Mesenchymal stem cell (in vitro differentiated cells and primary cell): Measurements from ENCODE around the gene KNTC1.

Experiments
- DNase-seq: peaks from one replicate; pipeline ENCODE4 v3.0.0-alpha.2; 2013
- H2AFZ ChIP-seq: one replicate; pipeline ENCODE4 v1.6.1; 2013; ENCODE audit warnings: low read depth, mild to moderate bottlenecking, control low read depth, inconsistent platforms, low read length, moderate library complexity
- H2AK5ac ChIP-seq: 2 replicates; pipeline ENCODE4 v1.6.1; 2013; ENCODE audit warnings: low read length, moderate library complexity, mild to moderate bottlenecking, inconsistent platforms; ENCODE audit not compliant: severe bottlenecking
- H2BK120ac ChIP-seq: one replicate; pipeline ENCODE4 v1.6.1; 2013; ENCODE audit warnings: low read depth, mild to moderate bottlenecking, inconsistent platforms, low read length, moderate library complexity
- H2BK12ac ChIP-seq, 2 experiments: one replicate each; pipeline ENCODE4 v1.6.1; 2013; ENCODE audit warnings: inconsistent platforms in 2 of 2, low read length in 2 of 2, mild to moderate bottlenecking in 2 of 2, moderate library complexity in 2 of 2, control low read depth in 1 of 2
- H2BK15ac ChIP-seq: one replicate; pipeline ENCODE4 v1.6.1; 2013; ENCODE audit warnings: mild to moderate bottlenecking, low read depth, inconsistent platforms; ENCODE audit not compliant: poor library complexity, severe bottlenecking
- H2BK5ac ChIP-seq: 2 replicates; pipeline ENCODE4 v1.6.1; 2013; ENCODE audit warnings: low read depth, mild to moderate bottlenecking, low read length, control low read depth, inconsistent platforms; ENCODE audit not compliant: poor library complexity, severe bottlenecking
- H3K14ac ChIP-seq, 2 experiments: one replicate each; pipeline ENCODE4 v1.6.1; 2013; ENCODE audit warnings: inconsistent platforms in 2 of 2, low read length in 2 of 2, control low read depth in 1 of 2, mild to moderate bottlenecking in 1 of 2, moderate library complexity in 1 of 2
- H3K18ac ChIP-seq, 2 experiments: one replicate each; pipeline ENCODE4 v1.6.1; 2013; ENCODE audit warnings: inconsistent platforms in 2 of 2, low read length in 2 of 2, control low read depth in 1 of 2, low read depth in 1 of 2, mild to moderate bottlenecking in 1 of 2
- H3K23ac ChIP-seq, 2 experiments: one replicate each; pipeline ENCODE4 v1.6.1; 2013; ENCODE audit warnings: inconsistent platforms in 2 of 2, low read length in 2 of 2, mild to moderate bottlenecking in 2 of 2, moderate library complexity in 2 of 2, control low read depth in 1 of 2
- H3K27ac ChIP-seq: 2 replicates; pipeline ENCODE4 v1.5.1; 2013; ENCODE audit warnings: mild to moderate bottlenecking, moderate library complexity, low read length, control low read depth, inconsistent platforms; ENCODE audit not compliant: poor library complexity, severe bottlenecking
- H3K27me3 ChIP-seq, 2 experiments: 2 replicates each; pipeline versions ENCODE4 v1.6.1 to v1.7.0; 2013; ENCODE audit warnings: low read length in 2 of 2, mild to moderate bottlenecking in 2 of 2, moderate library complexity in 2 of 2, control low read depth in 1 of 2, inconsistent platforms in 1 of 2; ENCODE audit not compliant: control insufficient read depth in 1 of 2, insufficient read depth in 1 of 2
- H3K36me3 ChIP-seq, 2 experiments: 2 replicates each; pipeline versions ENCODE4 v1.6.1 to v1.7.0; 2013; ENCODE audit warnings: low read length in 2 of 2, control low read depth in 1 of 2, inconsistent platforms in 1 of 2, low read depth in 1 of 2, mild to moderate bottlenecking in 1 of 2; ENCODE audit not compliant: insufficient read depth in 2 of 2, control insufficient read depth in 1 of 2
- H3K4ac ChIP-seq, 2 experiments: one replicate each; pipeline ENCODE4 v1.6.1; 2013; ENCODE audit warnings: inconsistent platforms in 2 of 2, low read length in 2 of 2, mild to moderate bottlenecking in 2 of 2, moderate library complexity in 2 of 2, control low read depth in 1 of 2, low read depth in 1 of 2
- H3K4me1 ChIP-seq: 2 replicates; pipeline ENCODE4 v1.6.1; 2013; ENCODE audit warnings: low read depth, low read length, control low read depth; ENCODE audit not compliant: control insufficient read depth, insufficient read depth
- H3K4me2 ChIP-seq: 2 replicates; pipeline ENCODE4 v1.6.1; 2013; ENCODE audit warnings: low read length, mild to moderate bottlenecking, inconsistent platforms; ENCODE audit not compliant: poor library complexity, severe bottlenecking
- H3K4me3 ChIP-seq, 2 experiments: 2 replicates each; pipeline versions ENCODE4 v1.5.1 to v1.7.0; 2013; ENCODE audit warnings: low read length in 2 of 2, mild to moderate bottlenecking in 2 of 2, control low read depth in 1 of 2, low read depth in 1 of 2; ENCODE audit not compliant: insufficient read depth in 1 of 2
- H3K79me1 ChIP-seq: replicated peaks from 2 replicates; pipeline ENCODE4 v1.6.1; 2013; ENCODE audit warnings: mild to moderate bottlenecking, control low read depth, low read length, inconsistent platforms; ENCODE audit not compliant: poor library complexity, severe bottlenecking
- H3K9ac ChIP-seq: 2 replicates; pipeline ENCODE4 v1.7.0; 2013; ENCODE audit warnings: mild to moderate bottlenecking, low read length, moderate library complexity
- H3K9me3 ChIP-seq: 2 replicates; pipeline ENCODE4 v1.7.0; 2013; ENCODE audit warnings: mild to moderate bottlenecking, low read length; ENCODE audit not compliant: control insufficient read depth
- H4K8ac ChIP-seq: one replicate; pipeline ENCODE4 v1.6.1; 2013; ENCODE audit warnings: inconsistent platforms, mild to moderate bottlenecking, low read length, moderate library complexity
- H4K91ac ChIP-seq: one replicate; pipeline ENCODE4 v1.6.1; 2013; ENCODE audit warnings: mild to moderate bottlenecking, low read length, inconsistent platforms
- WGBS: methylation state at CpG from one replicate; pipeline ENCODE4 v1.1.7; 2013; ENCODE audit warnings: mixed read lengths; 5-methylcytosine and 5-hydroxymethylcytosine counted together

The KNTC1 gene

GRCh38 chr12:122520676-122521075 lies 6.4 kb upstream of the KNTC1 start:
- Histone ChIP-seq H2BK15ac (no peak overlapping the region), H3K14ac (no peak overlapping the region), H3K27ac (peak overlapping the region; percentile 17), H3K4me3 (no peak overlapping the region), H2AFZ (no peak overlapping the region), H3K27me3 (no peaks in the 10 kb centered on the region), H3K9me3 (no peaks in the 10 kb centered on the region), H2BK5ac (no peak overlapping the region), H3K36me3 (peaks cover 17 to 87% of the 10 kb centered on the region in 2 experiments), H3K18ac (no peak overlapping the region), H2BK12ac (no peak overlapping the region), H3K4me1 (peaks cover 6% of the 10 kb centered on the region), H3K23ac (no peak overlapping the region), H3K4ac (no peak overlapping the region), H3K9ac (no peak overlapping the region), H4K8ac (no peak overlapping the region), H2BK120ac (no peak overlapping the region), H3K79me1 (peaks cover 3% of the 10 kb centered on the region), H3K4me2 (no peak overlapping the region), H4K91ac (no peak overlapping the region), H2AK5ac (no peak overlapping the region)
- WGBS: 94% methylated on average over 4 of the region's 4 CpGs
- no peak for DNase-seq

DNA sequence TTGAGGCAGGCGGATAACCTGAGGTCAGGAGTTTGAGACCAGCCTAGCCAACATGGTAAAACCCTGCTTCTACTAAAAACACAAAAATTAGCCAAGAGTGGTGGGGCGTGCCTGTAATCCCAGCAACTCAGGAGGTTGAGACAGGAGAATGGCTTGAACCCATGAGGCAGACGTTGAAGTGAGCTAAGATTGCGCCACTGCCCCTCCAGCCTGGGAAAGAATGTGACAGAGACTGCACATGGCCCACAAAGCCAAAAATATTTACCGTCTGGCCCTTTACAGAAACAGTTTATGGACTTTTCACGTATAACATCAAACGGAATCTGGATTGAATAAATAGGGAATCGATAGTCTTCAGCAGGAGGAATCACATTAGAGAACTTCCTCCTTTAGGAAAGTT lies 3.8 kb upstream of the KNTC1 start:
- H2AK5ac ChIP-seq: no peak overlapping the region
- no peak overlapping the region for H2AFZ ChIP-seq
- peak overlapping the region in 1 of 2 experiments; percentile 95 for H3K4me3 ChIP-seq
- H3K79me1 ChIP-seq: peaks cover 5% of the 10 kb centered on the region
- no peaks in the 10 kb centered on the region for H3K27me3 ChIP-seq
- no peak overlapping the region for H3K23ac ChIP-seq
- no peak overlapping the region for H2BK12ac ChIP-seq
- H3K9me3 ChIP-seq: no peaks in the 10 kb centered on the region
- no peak overlapping the region for H4K8ac ChIP-seq
- peak overlapping the region; percentile 49 for H3K4me2 ChIP-seq
- no peak overlapping the region for H2BK120ac ChIP-seq
- DNase-seq: peak; percentile 80
- H2BK15ac ChIP-seq: no peak overlapping the region
- no peak overlapping the region for H3K4ac ChIP-seq
- peaks cover 7 to 61% of the 10 kb centered on the region in 2 experiments for H3K36me3 ChIP-seq
- no peak overlapping the region for H3K27ac ChIP-seq
- H2BK5ac ChIP-seq: no peak overlapping the region
- H3K18ac ChIP-seq: no peak overlapping the region
- H3K9ac ChIP-seq: peak overlapping the region; percentile 100
- H4K91ac ChIP-seq: no peak overlapping the region
- H3K4me1 ChIP-seq: peaks cover 6% of the 10 kb centered on the region
- no peak overlapping the region for H3K14ac ChIP-seq
- 62% methylated on average over 4 of the region's 8 CpGs for WGBS

GRCh38 chr12:122523846-122524718 lies 3.0 kb upstream of the KNTC1 start:
- Histone ChIP-seq H2BK12ac (no peak overlapping the region), H3K27ac (no peak overlapping the region), H3K18ac (no peak overlapping the region), H3K79me1 (peaks cover 4% of the 10 kb centered on the region), H3K23ac (no peak overlapping the region), H3K4me2 (peak overlapping the region; percentile 50), H4K8ac (no peak overlapping the region), H3K36me3 (peaks cover 7 to 53% of the 10 kb centered on the region in 2 experiments), H2BK5ac (no peak overlapping the region), H3K4ac (no peak overlapping the region), H3K27me3 (no peaks in the 10 kb centered on the region), H2AFZ (no peak overlapping the region), H2BK15ac (no peak overlapping the region), H3K4me1 (peaks cover 6% of the 10 kb centered on the region), H3K9me3 (no peaks in the 10 kb centered on the region), H4K91ac (no peak overlapping the region), H3K4me3 (peak overlapping the region in 1 of 2 experiments; percentile 95), H2AK5ac (no peak overlapping the region), H2BK120ac (no peak overlapping the region), H3K14ac (no peak overlapping the region), H3K9ac (peak overlapping the region; percentile 100)
- DNase-seq: peak; percentile 24
- 51% methylated on average over 5 of the region's 8 CpGs for WGBS

GRCh38 chr12:122527478-122527944 lies 462 bp downstream of the KNTC1 start:
- Histone ChIP-seq H2BK120ac (no peak overlapping the region), H2BK5ac (no peak overlapping the region), H3K9me3 (no peaks in the 10 kb centered on the region), H2BK15ac (no peak overlapping the region), H4K8ac (no peak overlapping the region), H3K4me1 (peaks cover 3% of the 10 kb centered on the region), H3K4me2 (peak overlapping the region; percentile 97), H3K27me3 (no peaks in the 10 kb centered on the region), H3K79me1 (peaks cover 6% of the 10 kb centered on the region), H3K4me3 (peak overlapping the region; percentile 78 to 95), H3K27ac (peak overlapping the region; percentile 49), H4K91ac (no peak overlapping the region), H3K36me3 (peaks cover 3 to 29% of the 10 kb centered on the region in 2 experiments), H2BK12ac (no peak overlapping the region), H2AFZ (peak overlapping the region; percentile 89), H3K9ac (peak overlapping the region; percentile 100), H3K23ac (peak overlapping the region in 1 of 2 experiments; percentile 48), H3K4ac (peak overlapping the region in 1 of 2 experiments; percentile 68), H3K14ac (peak overlapping the region in 1 of 2 experiments; percentile 27), H3K18ac (peak overlapping the region in 1 of 2 experiments; percentile 85), H2AK5ac (no peak overlapping the region)
- WGBS: under 1% methylated on average over 19 of the region's 21 CpGs
- DNase-seq: no peak
